Mammary epithelial cell (primary cell): ENCODE measurements around the gene SLC22A17.

Experiments
- CTCF ChIP-seq, 2 donors: IDR thresholded peaks in 1 of 2; conservative IDR thresholded peaks in 1 of 2; 2 replicates each; pipeline ENCODE4 v1.5.1; 2011 to 2012; ENCODE audit warnings: inconsistent platforms in 2 of 2, low read length in 2 of 2, mild to moderate bottlenecking in 2 of 2, control low read depth in 1 of 2, low read depth in 1 of 2; ENCODE audit not compliant: insufficient read depth in 1 of 2; ENCODE audit errors: extremely low read depth in 1 of 2
- EZH2 ChIP-seq: IDR thresholded peaks from 2 replicates; pipeline ENCODE4 v1.6.1; 2012; ENCODE audit warnings: low read length, inconsistent platforms, borderline replicate concordance

GRCh38 chr14:23349156-23349845 is 3.4 kb downstream of the SLC22A17 start:
- TF ChIP-seq CTCF (conservative IDR thresholded peaks at IDR 0.05 in 1 of 2, IDR thresholded peaks at IDR 0.05 in 1 of 2; ENCODE audit: extremely low read depth in 1 of 2, insufficient read depth in 1 of 2, low read depth in 1 of 2, low read length in 2 of 2) = no peak
- no peak for TF ChIP-seq EZH2
